SK-N-SH treated with all-trans-retinoic acid at 6 μM for 48 hours (cell line): ENCODE data around the gene SMAD4.

Experiments used
- ARNTL ChIP-seq: fragments of 450-650 bp; formaldehyde crosslinking; IDR thresholded peaks from 2 replicates; pipeline ENCODE4 v1.5.0; 2020; ENCODE audit warnings: low read depth, mild to moderate bottlenecking, moderate library complexity, borderline replicate concordance
- PPARA ChIP-seq: fragments of 250-450 bp; sonication (Bioruptor Pico); IDR thresholded peaks from 2 replicates; pipeline ENCODE4 v1.5.0; 2020; ENCODE audit warnings: mild to moderate bottlenecking, borderline replicate concordance
- ZNF565 ChIP-seq: fragments of 450-650 bp; formaldehyde crosslinking; conservative IDR thresholded peaks from 2 replicates; pipeline ENCODE4 v1.5.0; 2020; ENCODE audit warnings: low read depth, mild to moderate bottlenecking, moderate library complexity
- TF ChIP-seq, protein P1 (sequence below): fragments of 250-450 bp; sonication (Bioruptor Pico); IDR thresholded peaks from 2 replicates; pipeline ENCODE4 v1.8.0; 2020; ENCODE audit warnings: mild to moderate bottlenecking, moderate library complexity, borderline replicate concordance

DNA sequence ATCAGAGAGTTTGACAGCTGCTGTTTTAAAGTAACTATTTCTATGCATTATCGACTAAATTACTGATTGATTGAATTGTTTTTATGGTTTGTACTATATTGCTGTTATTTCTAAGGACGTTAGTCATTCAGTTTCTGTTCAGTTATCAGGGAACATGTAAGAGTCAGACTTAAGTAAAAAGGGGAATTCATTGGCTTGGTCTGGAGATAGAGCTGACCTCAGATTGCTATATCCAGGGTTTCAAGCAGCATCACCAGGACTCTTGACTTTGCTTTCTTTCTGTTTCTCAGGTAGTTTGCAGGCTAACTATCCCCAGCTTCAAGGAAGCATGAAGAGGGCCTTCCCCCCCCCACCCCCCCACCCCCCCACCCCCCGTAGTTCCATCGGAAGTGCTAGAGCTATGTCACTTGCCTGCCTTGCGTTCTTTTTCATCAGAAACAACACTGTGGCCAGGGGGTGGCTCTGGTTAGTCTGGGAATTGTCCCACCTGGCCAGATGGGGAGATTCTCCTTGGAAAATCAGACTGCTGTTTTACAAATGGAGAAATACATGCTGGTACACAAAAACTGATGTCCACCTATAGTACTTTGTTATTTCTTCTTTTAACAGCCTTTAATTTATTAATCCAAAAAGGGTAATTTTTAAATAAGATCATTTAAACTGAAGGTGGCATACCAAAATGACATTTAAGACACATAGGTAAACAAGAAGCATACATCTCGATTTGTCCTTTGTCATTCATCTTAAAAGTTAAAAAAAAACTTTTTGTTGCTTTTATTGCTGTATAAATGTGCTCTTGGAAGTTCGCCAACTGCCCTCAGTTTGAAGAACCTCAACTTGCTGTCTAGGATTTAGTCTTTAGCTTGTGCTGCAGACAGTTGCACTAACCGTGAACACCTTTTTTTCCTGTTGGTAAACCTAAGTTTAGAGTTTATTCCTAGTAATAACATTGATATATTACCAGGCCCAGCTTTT is 9.4 kb downstream of the SMAD4 start:
- TF ChIP-seq ARNTL (CRISPR knock-in tag) (no peak), ZNF565 (CRISPR knock-in tag) (no peak), PPARA (no peak)
- TF ChIP-seq, protein P1, sequence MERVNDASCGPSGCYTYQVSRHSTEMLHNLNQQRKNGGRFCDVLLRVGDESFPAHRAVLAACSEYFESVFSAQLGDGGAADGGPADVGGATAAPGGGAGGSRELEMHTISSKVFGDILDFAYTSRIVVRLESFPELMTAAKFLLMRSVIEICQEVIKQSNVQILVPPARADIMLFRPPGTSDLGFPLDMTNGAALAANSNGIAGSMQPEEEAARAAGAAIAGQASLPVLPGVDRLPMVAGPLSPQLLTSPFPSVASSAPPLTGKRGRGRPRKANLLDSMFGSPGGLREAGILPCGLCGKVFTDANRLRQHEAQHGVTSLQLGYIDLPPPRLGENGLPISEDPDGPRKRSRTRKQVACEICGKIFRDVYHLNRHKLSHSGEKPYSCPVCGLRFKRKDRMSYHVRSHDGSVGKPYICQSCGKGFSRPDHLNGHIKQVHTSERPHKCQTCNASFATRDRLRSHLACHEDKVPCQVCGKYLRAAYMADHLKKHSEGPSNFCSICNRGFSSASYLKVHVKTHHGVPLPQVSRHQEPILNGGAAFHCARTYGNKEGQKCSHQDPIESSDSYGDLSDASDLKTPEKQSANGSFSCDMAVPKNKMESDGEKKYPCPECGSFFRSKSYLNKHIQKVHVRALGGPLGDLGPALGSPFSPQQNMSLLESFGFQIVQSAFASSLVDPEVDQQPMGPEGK (CRISPR knock-in tag) = no peak
